CD4-positive, alpha-beta T cell treated with Interleukin-17A for 4 hours (primary cell): ENCODE measurements around the gene AGK.
"Not testable (repeated sequence)": the region's sequence is repeated elsewhere in the genome, so short reads cannot be mapped to it uniquely, and the experiment has no call there.

Experiments used
- DNase-seq: peaks from one replicate; pipeline ENCODE4 v3.0.0-alpha.2; 2020; ENCODE audit warnings: mixed read lengths

The AGK gene

DNA sequence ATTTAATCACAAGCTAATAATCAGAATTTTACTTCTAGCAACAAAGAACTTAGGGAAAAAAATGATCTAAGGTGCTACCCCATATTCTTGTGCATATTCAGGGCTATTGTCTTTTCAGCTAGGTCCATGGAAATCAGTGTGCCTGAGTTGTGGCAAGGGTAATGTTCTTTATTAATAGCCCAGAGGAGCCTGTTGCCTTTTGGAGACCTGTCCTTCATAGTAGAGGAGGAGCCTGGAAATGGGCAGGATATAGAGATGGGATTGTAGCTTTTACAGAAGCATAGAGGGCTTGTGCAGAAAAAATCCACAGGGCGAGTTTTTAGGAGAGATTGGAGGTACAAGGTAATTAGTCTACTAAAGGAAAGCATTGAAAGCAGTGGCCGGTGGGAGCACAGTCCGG is 38.9 kb downstream of the AGK start:
- DNase-seq = no peak

DNA sequence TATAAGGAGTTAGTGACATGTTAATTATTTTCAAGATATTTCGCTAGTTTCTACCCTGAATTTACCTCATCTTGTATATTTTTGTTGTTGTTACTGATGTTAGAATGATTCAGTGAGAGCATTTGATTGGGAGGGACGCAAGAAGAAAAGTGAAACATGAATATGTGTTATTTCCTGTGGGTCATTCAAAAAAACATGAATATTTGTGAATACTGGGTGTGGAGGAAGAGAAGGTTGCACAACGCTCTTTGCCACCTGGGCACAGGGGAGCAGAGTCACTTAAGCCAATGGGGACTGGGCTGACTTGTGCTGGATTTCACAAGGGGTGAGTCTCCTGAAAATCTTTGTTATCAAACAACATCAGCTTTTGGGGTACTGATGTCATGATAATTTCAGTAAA is 39.5 kb downstream of the AGK start:
- no peak for DNase-seq

DNA sequence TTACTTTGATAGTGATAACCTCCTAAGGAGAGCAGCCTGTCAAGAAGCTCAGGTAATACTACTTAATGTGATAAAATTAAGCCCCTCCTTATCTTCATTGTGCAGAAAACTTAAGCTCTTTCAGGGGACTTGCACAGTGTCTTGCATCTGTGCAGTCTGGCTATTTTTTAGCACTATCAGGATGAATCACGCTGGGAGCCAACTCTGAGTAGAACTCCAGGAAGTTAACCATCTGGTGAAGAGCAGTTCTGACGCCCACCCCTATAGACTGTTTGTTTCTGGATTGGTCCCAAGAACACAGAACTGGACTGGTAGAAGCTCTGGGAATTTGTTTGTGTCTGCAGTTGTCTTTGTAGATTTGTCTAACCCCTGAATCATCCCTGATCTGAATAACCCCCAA is 41.9 kb downstream of the AGK start:
- DNase-seq = no peak

GRCh38 chr7:141597966-141598365 is 46.8 kb downstream of the AGK start:
- no peak for DNase-seq

DNA sequence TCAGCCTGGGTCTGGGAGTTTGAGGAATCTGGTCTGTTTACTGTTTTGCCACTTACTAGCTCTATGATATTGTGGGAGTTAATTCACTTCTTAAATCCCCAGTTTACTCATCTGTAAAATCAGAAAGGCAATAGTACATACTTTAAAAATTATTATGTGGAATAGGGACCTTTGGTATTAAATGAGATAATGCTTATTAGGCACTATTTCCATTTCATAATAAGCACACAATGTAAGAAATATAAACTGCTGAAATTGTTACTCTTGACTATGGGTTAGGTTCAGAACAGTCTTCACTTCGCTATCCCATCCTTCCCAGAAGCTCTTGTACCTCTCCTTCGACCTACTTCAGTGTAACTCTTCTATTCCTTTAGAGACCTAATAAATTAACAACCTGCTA is 47.2 kb downstream of the AGK start:
- DNase-seq = no peak

GRCh38 chr7:141600168-141601006 is 49.2 kb downstream of the AGK start:
- no peak for DNase-seq

DNA sequence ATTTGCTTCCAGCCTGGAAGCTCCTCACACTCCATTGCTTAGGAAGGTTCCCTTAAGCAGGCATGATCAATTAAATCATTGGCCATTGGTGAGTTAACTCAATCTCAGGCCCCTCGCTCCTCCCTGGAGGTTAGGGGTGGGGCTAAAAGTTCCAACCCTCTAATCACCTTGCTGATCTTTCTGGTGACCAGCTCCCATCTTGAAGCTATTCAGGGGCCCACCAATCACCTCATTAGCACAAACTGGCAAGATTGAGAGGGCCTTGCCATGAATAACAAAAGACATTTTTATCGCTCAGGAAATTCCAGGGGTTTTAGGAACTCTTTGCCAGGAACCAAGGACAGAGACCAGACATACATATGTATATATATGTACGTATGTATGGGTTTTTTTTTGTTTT is 58.4 kb downstream of the AGK start:
- no peak for DNase-seq

GRCh38 chr7:141610671-141611070 is 59.5 kb downstream of the AGK start:
- no peak for DNase-seq

DNA sequence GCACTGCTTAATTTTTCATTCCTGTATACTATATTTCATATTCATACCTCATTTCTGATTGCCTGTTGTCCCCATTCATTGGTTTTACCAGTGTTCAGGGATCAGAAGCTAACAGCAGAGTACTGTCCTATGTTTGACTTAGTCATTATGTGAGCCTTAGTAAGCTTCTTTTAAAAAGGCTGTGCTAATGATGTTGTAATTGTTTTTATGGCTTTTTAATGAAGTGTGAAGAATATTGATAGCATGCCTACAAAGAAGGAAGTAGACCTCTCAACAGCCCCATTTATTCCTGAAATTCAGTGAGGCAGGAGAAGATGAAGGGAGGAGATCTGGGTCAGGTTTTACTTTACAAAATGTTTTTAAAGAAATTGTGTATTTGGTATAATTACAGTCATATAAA is 61.7 kb downstream of the AGK start:
- DNase-seq = no peak

DNA sequence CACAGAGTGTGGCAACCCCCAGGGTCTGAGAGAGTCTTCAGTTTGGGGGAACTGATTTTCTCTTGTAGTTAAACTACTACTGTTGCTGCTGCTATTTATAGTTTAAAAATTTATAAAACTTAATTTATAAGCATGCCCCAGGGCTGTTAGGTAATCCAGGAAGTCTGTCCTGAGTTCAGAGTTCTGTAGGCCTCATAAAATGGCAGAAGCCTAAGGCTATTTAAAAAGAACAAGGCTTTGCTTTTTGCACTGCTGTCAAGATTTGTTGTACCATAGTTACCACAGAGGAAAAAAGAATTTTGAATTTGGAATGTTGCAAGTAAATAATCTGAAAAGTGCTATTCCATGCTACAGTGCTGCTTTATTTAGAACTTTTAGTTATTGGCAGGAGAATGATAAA is 66.1 kb downstream of the AGK start:
- no peak for DNase-seq

GRCh38 chr7:141619745-141620144 is 68.5 kb downstream of the AGK start:
- no peak for DNase-seq

GRCh38 chr7:141624763-141625162 is 73.6 kb downstream of the AGK start:
- DNase-seq = no peak

- no peak for DNase-seq
These were observed 79.4 kb downstream of the AGK start for GRCh38 chr7:141630621-141631020.

DNA sequence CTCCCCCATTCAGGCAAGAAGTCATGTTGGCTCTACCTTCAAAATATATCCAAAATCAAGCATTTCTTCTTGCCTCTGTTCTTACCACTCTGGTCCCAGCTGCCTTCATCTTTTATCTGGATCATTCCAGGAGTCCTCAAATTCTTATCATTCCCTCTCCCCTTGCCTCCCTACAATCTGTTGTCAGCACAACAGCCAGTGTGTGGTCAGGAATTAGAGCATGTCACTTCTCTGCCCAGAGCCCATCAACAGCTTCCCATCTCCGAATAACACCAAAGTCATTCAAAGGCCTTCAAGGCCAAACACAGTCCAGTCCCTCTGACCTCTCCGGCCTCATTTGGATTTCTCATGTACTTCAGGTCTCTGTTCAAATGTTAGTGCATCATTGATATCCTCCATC is 80.3 kb downstream of the AGK start:
- no peak for DNase-seq

- DNase-seq = no peak
These were observed 82.9 kb downstream of the AGK start for GRCh38 chr7:141634065-141634464.

DNA sequence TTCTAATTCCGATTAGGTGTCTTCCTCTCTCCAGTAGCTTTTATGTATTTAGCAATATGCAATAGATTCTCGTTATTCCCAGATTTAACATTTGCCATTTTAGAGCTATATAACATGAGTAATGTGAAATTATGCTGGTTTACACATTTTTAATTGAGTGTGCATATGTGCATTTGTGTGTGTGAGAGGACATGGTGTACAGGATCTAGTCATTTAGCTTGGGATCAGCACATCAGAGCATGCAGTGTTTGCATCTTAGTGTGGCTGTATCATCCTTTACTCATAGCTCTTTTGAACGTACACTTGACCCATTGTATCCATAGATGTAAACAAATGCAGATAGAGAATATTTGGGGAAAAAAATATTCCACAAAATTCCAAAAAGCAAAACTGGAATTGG is 84.8 kb downstream of the AGK start:
- DNase-seq = no peak

DNA sequence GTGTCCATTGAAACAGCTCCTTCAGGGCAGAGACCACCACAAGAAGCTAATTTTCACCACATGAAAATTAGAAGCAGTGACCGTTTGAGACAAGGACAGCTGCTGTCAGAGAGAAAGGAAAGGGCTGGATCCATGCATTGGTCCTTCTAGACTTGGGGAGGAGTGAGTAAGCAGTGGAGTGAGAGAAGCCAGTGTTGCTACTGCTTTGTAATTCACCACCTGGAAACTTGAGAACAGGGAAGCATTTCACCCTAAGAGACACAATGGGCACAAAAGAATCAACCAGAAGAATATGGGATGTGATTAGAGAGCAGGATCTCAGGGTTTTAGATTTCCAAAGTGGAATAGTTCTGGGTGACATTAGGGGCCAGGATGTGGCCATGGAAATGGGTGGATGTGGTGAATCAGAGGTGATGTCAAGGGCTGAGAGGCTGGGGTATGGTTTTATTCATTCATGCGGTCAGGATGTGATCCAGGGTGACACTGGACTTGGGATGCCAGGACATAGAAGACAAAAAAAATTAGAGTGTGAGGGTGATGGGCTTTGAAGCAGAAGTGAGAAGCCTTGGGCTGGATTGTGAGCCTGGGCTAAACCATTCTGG is 89.1 kb downstream of the AGK start:
- no peak for DNase-seq

- no peak for DNase-seq
These were observed 90.7 kb downstream of the AGK start for GRCh38 chr7:141641876-141642275.

DNA sequence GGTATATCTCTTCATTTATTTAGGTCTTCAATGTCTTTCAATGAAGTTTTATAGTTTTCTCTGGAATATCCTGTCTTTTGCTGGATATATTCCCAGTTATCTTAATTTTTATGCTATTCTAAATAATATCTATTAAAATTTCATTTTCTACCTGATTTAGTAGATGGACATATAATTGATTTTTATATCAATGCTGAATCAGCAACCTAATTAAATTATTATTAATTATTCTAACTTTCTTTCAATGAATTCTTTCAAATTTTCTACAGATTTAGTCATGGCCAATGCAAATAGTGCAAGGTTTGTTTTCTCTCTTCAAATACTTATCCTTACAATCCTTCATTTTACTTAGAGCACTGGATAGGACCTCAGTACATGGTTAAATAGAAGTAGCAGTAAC is 94.0 kb downstream of the AGK start:
- no peak for DNase-seq

DNA sequence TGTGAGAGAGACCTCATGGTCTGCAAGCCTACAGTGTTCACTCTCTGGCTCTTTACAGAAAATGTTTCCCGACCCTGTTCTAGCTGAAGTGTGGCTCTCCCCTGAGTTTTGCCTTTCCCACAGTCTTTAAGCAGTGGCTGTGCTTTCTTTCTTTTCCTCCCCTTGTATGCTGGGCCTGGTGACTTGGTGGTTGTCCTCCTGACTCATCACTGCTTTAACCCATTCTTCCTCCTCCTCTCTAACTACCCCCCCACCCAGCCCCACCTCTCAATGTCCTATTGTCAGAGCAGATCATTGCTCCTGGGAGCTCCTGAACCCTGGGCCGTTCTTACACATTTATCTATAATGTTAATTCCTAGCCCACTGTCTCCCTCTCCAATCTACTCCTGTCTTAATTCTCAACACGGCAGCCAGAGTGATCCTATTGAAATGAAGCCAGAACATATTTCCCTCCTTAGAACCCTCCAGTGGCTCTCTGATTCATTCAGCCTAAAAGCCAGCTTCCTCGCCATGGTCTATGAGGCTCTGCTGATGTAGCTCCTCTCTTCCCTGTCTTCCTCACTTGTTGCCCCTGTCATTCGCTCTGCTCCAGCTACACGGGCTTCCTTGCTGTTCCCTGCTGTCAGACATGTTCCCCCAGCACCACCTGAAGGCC is 95.7 kb downstream of the AGK start:
- DNase-seq = no peak

DNA sequence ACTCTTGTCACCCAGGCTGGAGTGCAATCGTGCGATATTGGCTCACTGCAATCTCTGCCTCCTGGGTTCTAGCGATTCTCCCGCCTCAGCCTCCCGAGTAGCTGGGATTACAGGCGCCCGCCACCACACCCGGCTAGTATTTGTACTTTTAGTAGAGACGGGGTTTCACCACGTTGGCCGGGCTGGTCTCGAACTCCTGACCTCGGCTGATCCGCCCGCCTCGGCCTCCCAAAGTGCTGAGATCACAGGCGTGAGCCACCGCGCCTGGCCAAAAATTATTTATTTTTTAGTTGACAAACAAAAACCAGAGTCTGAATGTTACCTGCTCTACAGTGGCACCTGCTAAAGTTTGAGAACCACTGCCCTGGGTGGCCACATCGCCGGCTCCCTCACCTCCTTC is 96.5 kb downstream of the AGK start:
- DNase-seq = not testable (repeated sequence)

GRCh38 chr7:141648276-141649114 is 97.3 kb downstream of the AGK start:
- DNase-seq = no peak

DNA sequence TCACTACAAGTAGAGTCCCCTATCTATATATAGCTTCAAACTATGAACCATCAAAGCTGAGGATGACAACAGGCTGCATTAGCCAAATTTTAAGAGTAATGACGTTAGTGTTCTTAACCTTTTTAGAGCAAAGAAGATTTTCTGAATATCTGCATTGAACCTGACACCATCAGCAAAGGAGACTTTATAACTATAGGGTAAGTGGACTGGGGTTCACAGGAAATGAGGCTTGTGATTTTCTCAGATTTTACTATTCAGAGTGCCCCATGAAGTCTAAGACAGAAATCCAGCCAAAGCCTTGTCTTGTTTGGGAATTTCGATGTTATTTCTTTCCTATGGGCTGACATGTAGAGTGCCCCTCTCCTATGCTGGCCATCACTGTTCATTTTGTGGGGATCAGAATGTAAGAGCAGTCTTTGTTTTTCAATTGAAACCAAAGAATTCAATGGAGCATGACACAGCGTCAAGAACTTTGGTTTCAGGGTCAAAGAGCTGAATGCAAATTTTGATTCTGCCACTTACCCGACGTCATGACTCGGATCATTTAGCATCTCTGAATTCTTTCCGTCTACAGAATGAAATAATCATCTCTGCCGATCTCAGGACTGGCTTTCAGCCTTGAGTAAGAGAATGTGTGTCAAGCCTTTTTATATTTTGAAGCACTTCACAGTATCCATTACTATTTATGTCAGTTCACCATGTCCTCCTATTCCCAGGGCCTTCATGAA is 98.1 kb downstream of the AGK start:
- DNase-seq = no peak
